Karpas-422 (cell line): ENCODE data around the gene BICDL1. TPM values are rescaled to one million over a fixed set of nuclear protein-coding genes. Genes with fewer than 3 reads are reported as not detected.
"Not testable (repeated sequence)": the region's sequence is repeated elsewhere in the genome, so short reads cannot be mapped to it uniquely, and the experiment has no call there.

ENCODE experiments used
- DNase-seq: peaks from one replicate; pipeline ENCODE4 v3.0.0-alpha.2; 2015
- H2AFZ ChIP-seq: fragments of 200-600 bp; sonication (generic); 2 replicates; pipeline ENCODE4 v1.6.1; 2014; ENCODE audit warnings: antibody characterized with exemption, low read length, mixed read lengths
- H3K27ac ChIP-seq: fragments of 200-600 bp; sonication (generic); 2 replicates; pipeline ENCODE4 v1.5.1; 2014; ENCODE audit warnings: mild to moderate bottlenecking, low read length, moderate library complexity
- H3K27me3 ChIP-seq: fragments of 200-600 bp; sonication (generic); 2 replicates; pipeline ENCODE4 v1.6.1; 2014; ENCODE audit warnings: low read length, mixed read lengths
- H3K36me3 ChIP-seq: fragments of 200-600 bp; sonication (generic); 2 replicates; pipeline ENCODE4 v1.6.1; 2014; ENCODE audit warnings: low read length, mixed read lengths; ENCODE audit not compliant: insufficient read depth
- H3K4me1 ChIP-seq: fragments of 200-600 bp; sonication (generic); 2 replicates; pipeline ENCODE4 v1.6.1; 2014; ENCODE audit warnings: mild to moderate bottlenecking, low read length, mixed read lengths
- H3K4me2 ChIP-seq: fragments of 200-600 bp; sonication (generic); 2 replicates; pipeline ENCODE4 v1.6.1; 2014; ENCODE audit warnings: low read length, low read depth, mild to moderate bottlenecking; ENCODE audit not compliant: poor library complexity, severe bottlenecking
- H3K4me3 ChIP-seq: fragments of 200-600 bp; sonication (generic); 2 replicates; pipeline ENCODE4 v1.5.1; 2014; ENCODE audit warnings: mild to moderate bottlenecking, antibody characterized with exemption, low read length, mixed read lengths
- H3K79me2 ChIP-seq: fragments of 200-600 bp; sonication (generic); 2 replicates; pipeline ENCODE4 v1.6.1; 2014; ENCODE audit warnings: mild to moderate bottlenecking, low read length, mixed read lengths
- H3K9ac ChIP-seq: fragments of 200-600 bp; sonication (generic); 2 replicates; pipeline ENCODE4 v1.6.0; 2014; ENCODE audit warnings: low read length
- H3K9me2 ChIP-seq: fragments of 200-600 bp; sonication (generic), shearing (Covaris generic); replicated peaks from 2 replicates; pipeline ENCODE4 v1.6.0; 2014; ENCODE audit warnings: mild to moderate bottlenecking, low read length, moderate library complexity; ENCODE audit not compliant: insufficient read depth
- H3K9me3 ChIP-seq: fragments of 300-700, 200-600 bp; sonication (generic); 2 replicates; pipeline ENCODE4 v1.6.1; 2014; ENCODE audit warnings: low read length, mixed read lengths
- H4K20me1 ChIP-seq: fragments of 200-600 bp; sonication (generic); 2 replicates; pipeline ENCODE4 v1.6.1; 2014; ENCODE audit warnings: mild to moderate bottlenecking, antibody characterized with exemption, low read length, low read depth; ENCODE audit not compliant: insufficient read depth
- total RNA-seq: library from RNA; depleted of rRNA; stranded (reverse); fragments of >200 nt; shearing (Covaris generic); gene quantifications from 2 replicates; pipeline ENCODE4 v1.2.3, GENCODE V29; 2014; ENCODE audit warnings: low replicate concordance

The BICDL1 gene
- total RNA-seq, 1 experiment from 2014 or later: 28.5 TPM

- no peak overlapping the region for H3K27ac ChIP-seq
- no peak overlapping the region for H3K9ac ChIP-seq
- peaks cover 9% of the 10 kb centered on the region for H3K36me3 ChIP-seq
- no peaks in the 10 kb centered on the region for H4K20me1 ChIP-seq
- no peaks in the 10 kb centered on the region; the same call in 1 of the 2 replicates for H3K9me3 ChIP-seq
- H3K4me3 ChIP-seq: no peak overlapping the region
- H3K9me2 ChIP-seq: no peaks in the 10 kb centered on the region
- H3K4me2 ChIP-seq: no peak overlapping the region
- DNase-seq: no peak
- no peaks in the 10 kb centered on the region for H3K27me3 ChIP-seq
- peaks cover 11% of the 10 kb centered on the region for H3K4me1 ChIP-seq
- peaks cover 16% of the 10 kb centered on the region for H3K79me2 ChIP-seq
- no peak overlapping the region for H2AFZ ChIP-seq
These were observed 35.2 kb downstream of the BICDL1 start for GRCh38 chr12:120024193-120024592.

DNA sequence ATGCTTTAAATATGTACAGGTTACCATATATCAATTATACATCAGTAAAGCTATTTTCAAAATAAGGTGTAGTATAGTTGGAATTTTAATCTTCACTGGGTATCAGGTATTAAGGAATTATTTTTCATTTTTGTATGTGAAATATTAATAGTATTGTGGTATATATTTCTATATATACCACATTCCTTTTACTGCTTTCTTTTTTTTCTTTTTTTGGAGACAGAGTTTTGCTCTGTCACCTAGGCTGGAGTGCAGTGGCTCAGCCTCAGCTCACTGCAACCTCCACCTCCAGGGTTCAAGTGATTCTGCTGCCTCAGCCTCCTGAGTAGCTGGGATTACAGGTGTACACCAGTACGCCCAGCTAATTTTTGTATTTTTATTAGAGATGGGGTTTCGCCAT is 36.6 kb downstream of the BICDL1 start:
- H3K9me3 ChIP-seq: no peaks in the 10 kb centered on the region; the same call in 1 of the 2 replicates
- no peak overlapping the region for H3K27ac ChIP-seq
- H2AFZ ChIP-seq: no peak overlapping the region
- DNase-seq: no peak
- peaks cover 10% of the 10 kb centered on the region for H3K4me1 ChIP-seq
- H4K20me1 ChIP-seq: no peaks in the 10 kb centered on the region
- no peak overlapping the region for H3K9ac ChIP-seq
- H3K4me3 ChIP-seq: no peak overlapping the region
- H3K79me2 ChIP-seq: peaks cover 13% of the 10 kb centered on the region
- no peaks in the 10 kb centered on the region for H3K27me3 ChIP-seq
- no peaks in the 10 kb centered on the region for H3K9me2 ChIP-seq
- peaks cover 9% of the 10 kb centered on the region for H3K36me3 ChIP-seq
- no peak overlapping the region for H3K4me2 ChIP-seq

DNA sequence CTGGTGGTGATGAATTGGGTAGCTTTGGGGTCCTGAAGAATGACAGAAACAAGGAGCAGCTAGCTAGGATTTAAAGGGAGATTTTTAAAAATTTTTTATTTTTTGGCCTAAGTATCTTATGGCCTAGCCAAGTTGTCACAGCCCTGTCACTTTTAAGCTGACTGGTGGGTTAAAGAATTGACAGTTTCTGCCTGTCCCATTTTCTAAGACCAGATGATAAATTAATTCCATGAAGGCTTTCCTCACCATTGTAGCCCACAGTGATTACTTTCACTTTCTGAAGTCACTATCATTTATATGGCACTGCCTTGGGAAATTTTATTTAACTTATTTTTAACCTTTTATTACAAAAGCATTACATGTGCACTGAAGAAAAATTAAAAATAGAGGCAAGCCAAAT is 43.2 kb downstream of the BICDL1 start:
- H3K4me1 ChIP-seq: peaks cover 52% of the 10 kb centered on the region
- no peaks in the 10 kb centered on the region for H3K9me3 ChIP-seq
- H3K4me2 ChIP-seq: no peak overlapping the region
- H3K36me3 ChIP-seq: no peaks in the 10 kb centered on the region
- no peak for DNase-seq
- H3K27me3 ChIP-seq: no peaks in the 10 kb centered on the region
- H3K9ac ChIP-seq: no peak overlapping the region
- H4K20me1 ChIP-seq: peaks cover 5% of the 10 kb centered on the region; the same call in 1 of the 2 replicates
- H3K79me2 ChIP-seq: peaks cover 50% of the 10 kb centered on the region
- H3K27ac ChIP-seq: no peak overlapping the region
- no peak overlapping the region for H3K4me3 ChIP-seq
- H2AFZ ChIP-seq: no peak overlapping the region
- H3K9me2 ChIP-seq: no peaks in the 10 kb centered on the region

DNA sequence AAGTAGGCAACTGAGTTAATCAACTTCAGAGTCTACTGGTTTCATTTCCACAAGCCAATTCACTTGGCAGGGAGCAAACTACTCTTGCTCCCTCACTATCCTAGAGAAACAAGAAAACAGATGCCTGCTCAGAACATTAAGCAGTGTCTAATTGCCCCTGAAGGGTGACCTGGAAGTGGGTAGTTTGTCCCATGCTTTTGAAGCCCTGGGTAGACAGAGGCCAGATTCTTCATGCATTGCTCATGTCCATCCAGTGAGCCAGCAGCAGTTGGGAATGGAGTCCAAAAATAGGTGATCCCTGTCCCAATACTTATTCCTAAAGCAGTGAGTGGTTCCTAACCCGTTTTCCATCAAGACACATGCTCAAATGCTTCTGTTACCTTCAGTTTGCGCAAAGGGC is 48.8 kb downstream of the BICDL1 start:
- no peak overlapping the region for H3K4me3 ChIP-seq
- peaks cover 82% of the 10 kb centered on the region for H3K79me2 ChIP-seq
- H3K9ac ChIP-seq: no peak overlapping the region
- 0 out of 2 replicates have a peak overlapping the region, but pooled peaks have one; percentile 17 for H3K27ac ChIP-seq
- H3K36me3 ChIP-seq: no peaks in the 10 kb centered on the region
- H3K4me2 ChIP-seq: no peak overlapping the region
- DNase-seq: no peak
- no peaks in the 10 kb centered on the region for H3K9me2 ChIP-seq
- H3K27me3 ChIP-seq: no peaks in the 10 kb centered on the region
- no peak overlapping the region for H2AFZ ChIP-seq
- no peaks in the 10 kb centered on the region for H3K9me3 ChIP-seq
- H4K20me1 ChIP-seq: peaks cover 5% of the 10 kb centered on the region; the same call in 1 of the 2 replicates
- H3K4me1 ChIP-seq: peaks cover 51% of the 10 kb centered on the region

GRCh38 chr12:120039711-120040110 is 50.7 kb downstream of the BICDL1 start:
- no peak overlapping the region for H3K4me3 ChIP-seq
- no peaks in the 10 kb centered on the region for H3K27me3 ChIP-seq
- no peaks in the 10 kb centered on the region for H3K9me2 ChIP-seq
- H4K20me1 ChIP-seq: peaks cover 1% of the 10 kb centered on the region; the same call in 1 of the 2 replicates
- peaks cover 7% of the 10 kb centered on the region; the same call in 1 of the 2 replicates for H3K36me3 ChIP-seq
- H2AFZ ChIP-seq: no peak overlapping the region
- H3K9ac ChIP-seq: no peak overlapping the region
- no peaks in the 10 kb centered on the region for H3K9me3 ChIP-seq
- H3K27ac ChIP-seq: no peak overlapping the region
- peaks cover 86% of the 10 kb centered on the region for H3K79me2 ChIP-seq
- no peak overlapping the region for H3K4me2 ChIP-seq
- no peak for DNase-seq
- peaks cover 32% of the 10 kb centered on the region for H3K4me1 ChIP-seq

- Histone ChIP-seq H2AFZ (0 out of 2 replicates have a peak overlapping the region, but pooled peaks have one; percentile 12), H3K79me2 (peaks cover 75% of the 10 kb centered on the region), H3K9me3 (no peaks in the 10 kb centered on the region), H3K4me3 (no peak overlapping the region), H3K9ac (no peak overlapping the region), H4K20me1 (no peaks in the 10 kb centered on the region), H3K36me3 (peaks cover 7% of the 10 kb centered on the region; the same call in 1 of the 2 replicates), H3K27me3 (no peaks in the 10 kb centered on the region), H3K9me2 (no peaks in the 10 kb centered on the region), H3K4me1 (peaks cover 28% of the 10 kb centered on the region), H3K27ac (peak overlapping the region; percentile 28; the same call in 1 of the 2 replicates), H3K4me2 (peak overlapping the region; percentile 24)
- DNase-seq: no peak
These were observed 52.6 kb downstream of the BICDL1 start for GRCh38 chr12:120041386-120042231.

DNA sequence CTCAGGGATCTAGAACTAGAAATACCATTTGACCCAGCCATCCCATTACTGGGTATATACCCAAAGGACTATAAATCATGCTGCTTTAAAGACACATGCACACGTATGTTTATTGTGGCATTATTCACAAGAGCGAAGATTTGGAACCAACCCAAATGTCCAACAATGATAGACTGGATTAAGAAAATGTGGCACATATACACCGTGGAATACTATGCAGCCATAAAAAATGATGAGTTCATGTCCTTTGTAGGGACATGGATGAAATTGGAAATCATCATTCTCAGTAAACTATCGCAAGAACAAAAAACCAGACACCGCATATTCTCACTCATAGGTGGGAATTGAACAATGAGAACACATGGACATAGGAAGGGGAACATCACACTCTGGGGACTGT is 56.3 kb downstream of the BICDL1 start:
- H3K9me2 ChIP-seq, H3K36me3 ChIP-seq, H3K27me3 ChIP-seq, H2AFZ ChIP-seq, H3K9me3 ChIP-seq, H3K4me3 ChIP-seq, H3K4me2 ChIP-seq, H3K9ac ChIP-seq, DNase-seq, H3K27ac ChIP-seq, H4K20me1 ChIP-seq: not testable (repeated sequence)
- Histone ChIP-seq H3K79me2 (peaks cover 68% of the 10 kb centered on the region), H3K4me1 (peaks cover 19% of the 10 kb centered on the region)

DNA sequence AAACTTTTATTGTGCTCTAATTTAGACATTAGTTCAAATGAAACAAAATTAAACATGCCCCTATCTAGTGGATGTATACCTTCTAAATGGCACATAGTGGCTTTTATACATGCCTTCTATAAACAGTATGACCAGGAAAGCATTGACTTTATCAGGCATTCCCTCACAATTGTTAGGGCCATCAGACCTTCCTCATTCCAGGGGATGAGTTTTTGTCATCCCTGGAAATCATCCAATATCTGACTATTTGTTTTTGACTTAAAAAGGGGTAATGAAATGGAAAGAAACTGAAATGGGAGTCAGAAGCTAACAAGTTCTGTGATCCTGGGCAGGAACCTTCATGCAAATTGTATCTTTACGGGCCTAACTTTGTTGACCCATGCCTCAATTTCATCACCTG is 58.0 kb downstream of the BICDL1 start:
- Histone ChIP-seq H3K79me2 (peaks cover 57% of the 10 kb centered on the region), H3K9me2 (no peaks in the 10 kb centered on the region), H4K20me1 (no peaks in the 10 kb centered on the region), H3K4me3 (no peak overlapping the region), H3K4me2 (no peak overlapping the region), H3K36me3 (peaks cover 7% of the 10 kb centered on the region; the same call in 1 of the 2 replicates), H3K9me3 (no peaks in the 10 kb centered on the region), H3K27ac (no peak overlapping the region), H3K27me3 (no peaks in the 10 kb centered on the region), H2AFZ (no peak overlapping the region), H3K9ac (no peak overlapping the region), H3K4me1 (peaks cover 5% of the 10 kb centered on the region)
- DNase-seq: no peak
